HG02885 (cell line): ENCODE measurements around the gene TRPC4AP.

Experiments used
- ATAC-seq: cut with Tn5 transposase; IDR thresholded peaks from one replicate; pipeline ENCODE4 v1.9.1; 2021; ENCODE audit warnings: mild to moderate bottlenecking; ENCODE audit not compliant: unreplicated experiment, poor library complexity

Gene TRPC4AP

GRCh38 chr20:35017099-35017835 is 75.3 kb downstream of the TRPC4AP start:
- ATAC-seq = no peak

GRCh38 chr20:35015863-35016193 is 76.8 kb downstream of the TRPC4AP start:
- no peak for ATAC-seq

GRCh38 chr20:35014537-35014936 is 78.1 kb downstream of the TRPC4AP start:
- no peak for ATAC-seq

- ATAC-seq = no peak
Observed at GRCh38 chr20:35013421-35014411, 78.9 kb downstream of the TRPC4AP start.

- no peak for ATAC-seq
Observed at GRCh38 chr20:35012227-35013069, 80.2 kb downstream of the TRPC4AP start.

GRCh38 chr20:35011589-35012226 is 80.9 kb downstream of the TRPC4AP start:
- no peak for ATAC-seq

- ATAC-seq = no peak
Observed at GRCh38 chr20:35010405-35011192, 82.0 kb downstream of the TRPC4AP start.

- no peak for ATAC-seq
Observed at GRCh38 chr20:35009665-35010328, 82.8 kb downstream of the TRPC4AP start.

- ATAC-seq = no peak
Observed at GRCh38 chr20:35008411-35009342, 83.9 kb downstream of the TRPC4AP start.

GRCh38 chr20:35007891-35008290 is 84.7 kb downstream of the TRPC4AP start:
- ATAC-seq = no peak

GRCh38 chr20:35007413-35007812 is 85.2 kb downstream of the TRPC4AP start:
- no peak for ATAC-seq

GRCh38 chr20:35006531-35006971 is 86.1 kb downstream of the TRPC4AP start:
- no peak for ATAC-seq

- ATAC-seq = no peak
Observed at GRCh38 chr20:35006009-35006408, 86.6 kb downstream of the TRPC4AP start.

GRCh38 chr20:35005463-35005961 is 87.1 kb downstream of the TRPC4AP start:
- no peak for ATAC-seq

- no peak for ATAC-seq
Observed at GRCh38 chr20:35004749-35005462, 87.7 kb downstream of the TRPC4AP start.

GRCh38 chr20:35004051-35004725 is 88.4 kb downstream of the TRPC4AP start:
- ATAC-seq = no peak
